Measurements from ENCODE around the gene CACNA2D3. TPM values are rescaled to one million over a fixed set of nuclear protein-coding genes. Genes with fewer than 3 reads are reported as not detected.
A peak's percentile ranks its signal among the peaks of the same experiment; 100 is the strongest.

CACNA2D3 gene
- not detected in 3 replicates for total RNA-seq
- long read RNA-seq: 0 reads

DNA sequence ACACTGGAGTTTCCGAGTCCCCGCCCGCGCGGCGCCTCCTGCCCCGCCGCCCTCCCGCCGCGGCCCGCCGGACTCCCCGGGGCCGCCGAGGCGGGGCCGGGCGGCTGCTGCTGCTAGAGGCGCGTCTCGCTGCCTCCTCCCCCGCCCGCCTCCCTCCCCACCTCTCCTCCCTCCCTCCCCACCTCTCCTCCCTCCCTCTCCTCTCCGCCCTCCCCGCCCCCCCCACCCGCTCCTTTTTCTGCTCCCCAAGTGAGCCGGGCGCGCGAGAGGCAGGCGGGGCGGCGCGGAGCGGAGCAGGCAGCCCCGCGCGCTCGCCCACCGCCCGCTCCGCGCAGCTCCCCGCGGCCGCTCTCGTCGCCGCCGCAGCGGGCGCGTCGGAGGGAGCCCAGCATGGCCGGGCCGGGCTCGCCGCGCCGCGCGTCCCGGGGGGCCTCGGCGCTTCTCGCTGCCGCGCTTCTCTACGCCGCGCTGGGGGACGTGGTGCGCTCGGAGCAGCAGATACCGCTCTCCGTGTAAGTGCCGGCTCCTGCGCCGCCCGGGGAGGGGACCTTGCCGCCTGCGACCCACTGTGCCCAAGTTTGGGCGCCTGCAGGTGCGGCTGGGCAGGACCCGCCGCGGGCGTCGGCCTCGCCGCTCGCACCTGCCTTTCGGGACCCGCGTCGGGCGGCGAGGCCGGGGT is at the start of gene CACNA2D3:
Gene CACNA2D3 (plus strand): TSS at position 229 of the 679 bp plus-strand sequence.
- no peaks in the 10 kb centered on the region for H3K9me3 Mint-ChIP-seq (ENCODE audit: low read depth)
- no peak within 1 kb of the TSS for H3K27ac Mint-ChIP-seq (ENCODE audit: unreplicated experiment)
- peaks cover 60% of the 10 kb centered on the region for H3K27me3 Mint-ChIP-seq (ENCODE audit: low read depth)
- H3K4me1 Mint-ChIP-seq (ENCODE audit: low read depth): peaks cover 9% of the 10 kb centered on the region
- H3K4me3 Mint-ChIP-seq (ENCODE audit: unreplicated experiment): peak within 1 kb of the TSS; percentile 58
- no peaks in the 10 kb centered on the region for H3K36me3 Mint-ChIP-seq (ENCODE audit: low read depth)
- TF ChIP-seq, protein P1, sequence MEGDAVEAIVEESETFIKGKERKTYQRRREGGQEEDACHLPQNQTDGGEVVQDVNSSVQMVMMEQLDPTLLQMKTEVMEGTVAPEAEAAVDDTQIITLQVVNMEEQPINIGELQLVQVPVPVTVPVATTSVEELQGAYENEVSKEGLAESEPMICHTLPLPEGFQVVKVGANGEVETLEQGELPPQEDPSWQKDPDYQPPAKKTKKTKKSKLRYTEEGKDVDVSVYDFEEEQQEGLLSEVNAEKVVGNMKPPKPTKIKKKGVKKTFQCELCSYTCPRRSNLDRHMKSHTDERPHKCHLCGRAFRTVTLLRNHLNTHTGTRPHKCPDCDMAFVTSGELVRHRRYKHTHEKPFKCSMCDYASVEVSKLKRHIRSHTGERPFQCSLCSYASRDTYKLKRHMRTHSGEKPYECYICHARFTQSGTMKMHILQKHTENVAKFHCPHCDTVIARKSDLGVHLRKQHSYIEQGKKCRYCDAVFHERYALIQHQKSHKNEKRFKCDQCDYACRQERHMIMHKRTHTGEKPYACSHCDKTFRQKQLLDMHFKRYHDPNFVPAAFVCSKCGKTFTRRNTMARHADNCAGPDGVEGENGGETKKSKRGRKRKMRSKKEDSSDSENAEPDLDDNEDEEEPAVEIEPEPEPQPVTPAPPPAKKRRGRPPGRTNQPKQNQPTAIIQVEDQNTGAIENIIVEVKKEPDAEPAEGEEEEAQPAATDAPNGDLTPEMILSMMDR (IDR thresholded peaks at IDR 0.05): no peak
- DNase-seq (ENCODE audit: low spot score): no peak

DNA sequence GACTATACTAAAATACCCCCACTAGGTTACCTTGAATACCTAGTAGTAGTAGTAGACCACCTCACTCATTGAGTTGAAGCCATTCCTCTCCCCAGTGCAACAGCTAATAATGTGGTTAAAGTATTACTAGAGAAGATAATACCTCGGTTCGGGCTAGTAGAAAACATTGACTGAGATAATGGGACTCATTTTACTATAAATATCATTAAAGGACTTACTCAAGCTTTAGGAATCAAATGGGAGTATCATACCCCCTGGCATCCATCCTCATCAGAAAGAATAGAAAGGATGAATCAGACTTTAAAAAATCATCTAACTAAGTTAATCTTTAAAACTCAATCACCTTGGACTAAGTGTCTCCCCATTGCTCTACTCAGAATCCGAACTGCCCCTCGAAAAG is 49.0 kb upstream of the CACNA2D3 start:
- Mint-ChIP-seq H3K4me3 (ENCODE audit: unreplicated experiment) (no peak overlapping the region), H3K36me3 (ENCODE audit: low read depth) (no peaks in the 10 kb centered on the region), H3K27ac (ENCODE audit: unreplicated experiment) (no peak overlapping the region), H3K4me1 (ENCODE audit: low read depth) (no peaks in the 10 kb centered on the region), H3K9me3 (ENCODE audit: low read depth) (peaks cover 17% of the 10 kb centered on the region), H3K27me3 (ENCODE audit: low read depth) (peaks cover 7% of the 10 kb centered on the region)
- no peak for DNase-seq (ENCODE audit: low spot score)
- TF ChIP-seq, protein P1 (IDR thresholded peaks at IDR 0.05): no peak

DNA sequence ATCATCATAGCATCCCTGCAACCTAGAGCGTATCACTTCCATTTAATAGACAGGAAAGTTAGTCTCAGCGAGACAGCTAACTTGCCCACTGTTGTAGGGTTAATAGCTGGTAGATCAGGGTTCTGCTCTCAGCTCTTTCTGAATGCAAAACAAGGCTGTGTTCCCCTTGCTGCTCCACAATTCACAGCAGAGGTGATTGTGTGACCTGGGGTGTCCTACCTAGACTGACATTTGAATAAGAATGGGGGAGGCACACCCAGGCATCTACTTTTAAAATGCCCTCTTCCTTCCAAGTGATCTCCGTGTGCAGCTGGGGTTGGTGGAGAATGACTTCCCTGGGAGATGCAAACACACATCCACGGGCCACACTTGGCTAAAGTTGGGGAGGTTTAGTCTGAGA is 43.0 kb upstream of the CACNA2D3 start:
- no peak overlapping the region for H3K4me3 Mint-ChIP-seq (ENCODE audit: unreplicated experiment)
- TF ChIP-seq, protein P1 (IDR thresholded peaks at IDR 0.05): no peak
- no peak for DNase-seq (ENCODE audit: low spot score)
- H3K27me3 Mint-ChIP-seq (ENCODE audit: low read depth): peaks cover 13% of the 10 kb centered on the region
- H3K27ac Mint-ChIP-seq (ENCODE audit: unreplicated experiment): no peak overlapping the region
- no peaks in the 10 kb centered on the region for H3K36me3 Mint-ChIP-seq (ENCODE audit: low read depth)
- no peaks in the 10 kb centered on the region for H3K4me1 Mint-ChIP-seq (ENCODE audit: low read depth)
- H3K9me3 Mint-ChIP-seq (ENCODE audit: low read depth): no peaks in the 10 kb centered on the region

DNA sequence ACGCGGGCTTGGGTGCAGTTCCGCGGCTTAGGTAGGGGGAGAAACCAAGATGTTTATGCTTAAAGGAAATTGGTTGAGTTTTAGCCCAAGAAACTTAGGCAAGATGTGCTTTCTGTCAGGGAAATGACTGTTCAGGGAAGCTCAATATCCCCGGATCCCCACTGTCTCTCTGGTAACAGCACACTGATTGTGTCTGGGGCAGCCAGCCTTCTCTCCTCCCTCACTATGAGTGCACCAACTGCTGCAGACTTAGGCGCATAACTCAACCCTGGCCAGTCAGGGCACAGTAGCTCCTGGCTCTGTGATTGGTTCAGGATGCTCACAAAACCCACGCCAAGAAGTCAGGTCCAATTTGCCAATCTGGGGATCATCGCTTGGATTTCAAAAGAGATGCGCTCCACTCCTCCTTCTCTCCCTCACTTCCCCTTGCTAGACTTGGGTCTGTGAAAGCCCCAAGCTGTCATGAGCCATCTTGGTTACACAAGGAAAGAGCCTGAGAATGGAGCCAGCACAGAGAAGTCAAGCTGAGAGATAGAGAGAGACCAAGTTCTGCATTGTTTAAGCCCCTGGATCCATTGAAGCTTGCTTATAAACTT is 42.5 kb upstream of the CACNA2D3 start:
- Mint-ChIP-seq H3K36me3 (ENCODE audit: low read depth) (no peaks in the 10 kb centered on the region), H3K27ac (ENCODE audit: unreplicated experiment) (no peak overlapping the region), H3K4me3 (ENCODE audit: unreplicated experiment) (no peak overlapping the region), H3K4me1 (ENCODE audit: low read depth) (no peaks in the 10 kb centered on the region), H3K27me3 (ENCODE audit: low read depth) (peaks cover 16% of the 10 kb centered on the region), H3K9me3 (ENCODE audit: low read depth) (no peaks in the 10 kb centered on the region)
- TF ChIP-seq, protein P1 (IDR thresholded peaks at IDR 0.05): no peak
- no peak for DNase-seq (ENCODE audit: low spot score)

DNA sequence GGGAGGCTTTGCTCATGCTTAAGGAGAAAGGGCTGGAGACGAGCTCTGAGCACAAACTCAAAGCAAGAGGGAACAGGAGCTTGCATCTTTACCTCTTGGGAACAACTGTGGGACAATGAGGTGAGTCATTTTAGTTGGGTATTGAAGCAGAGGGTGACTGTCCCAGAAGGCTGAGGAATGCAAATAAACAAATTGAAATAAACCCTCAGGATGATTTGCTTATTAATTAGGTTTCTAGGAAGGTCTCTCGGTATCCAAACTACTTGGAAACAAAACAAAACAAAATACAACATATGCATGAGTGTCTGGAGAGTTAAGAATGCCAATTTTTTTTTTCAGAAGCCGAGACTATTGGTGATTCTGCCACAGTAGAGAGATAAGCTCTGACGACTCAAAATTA is 38.4 kb upstream of the CACNA2D3 start:
- no peak overlapping the region for H3K4me3 Mint-ChIP-seq (ENCODE audit: unreplicated experiment)
- TF ChIP-seq, protein P1 (IDR thresholded peaks at IDR 0.05): no peak
- H3K9me3 Mint-ChIP-seq (ENCODE audit: low read depth): no peaks in the 10 kb centered on the region
- H3K36me3 Mint-ChIP-seq (ENCODE audit: low read depth): no peaks in the 10 kb centered on the region
- DNase-seq (ENCODE audit: low spot score): no peak
- H3K4me1 Mint-ChIP-seq (ENCODE audit: low read depth): peaks cover 3% of the 10 kb centered on the region
- H3K27me3 Mint-ChIP-seq (ENCODE audit: low read depth): peaks cover 37% of the 10 kb centered on the region
- H3K27ac Mint-ChIP-seq (ENCODE audit: unreplicated experiment): no peak overlapping the region

Data from chondrocyte (in vitro differentiated cells).